Measurements from ENCODE around the gene BCAR1. TPM values are rescaled to one million over a fixed set of nuclear protein-coding genes. Genes with fewer than 3 reads are reported as not detected.

The BCAR1 gene
- total and polyA plus RNA-seq, 7 experiments from 2014 or later = not detected

- H3K27ac Mint-ChIP-seq = no peak overlapping the region
- POLR2A ChIA-PET = no interaction called here
- H3K27me3 ChIP-seq (ENCODE audit: control insufficient read depth in 2 of 2, insufficient read depth in 2 of 2, low read length in 2 of 2) = peaks cover 0 to 6% of the 10 kb centered on the region in 2 donors
- ATAC-seq = no peak
- H3K36me3 Mint-ChIP-seq = no peaks in the 10 kb centered on the region
- H3K27ac ChIP-seq (ENCODE audit: low read depth, low read length) = no peak overlapping the region
- H3K9me3 ChIP-seq (ENCODE audit: control insufficient read depth in 2 of 3, low read length in 3 of 3) = no peaks in the 10 kb centered on the region
- no peak overlapping the region for H3K4me3 ChIP-seq (ENCODE audit: low read length)
- no peak for DNase-seq
- intact Hi-C loops (cut with micrococcal nuclease) = no loop called here
- H3K4me1 Mint-ChIP-seq = peaks cover 0 to 12% (median 4%) of the 10 kb centered on the region in 7 donors
- peaks cover 0 to 5% of the 10 kb centered on the region in 2 donors for H3K4me1 ChIP-seq (ENCODE audit: control insufficient read depth in 2 of 2, insufficient read depth in 2 of 2, low read length in 2 of 2)
- peaks cover 0 to 2% (median 0%) of the 10 kb centered on the region in 11 donors for H3K9me3 Mint-ChIP-seq
- CTCF ChIA-PET = interaction anchor here (0.8 kb wide), 2 partner anchors 15 to 17 kb away, joined by 3 read pairs; no protein-coding TSS in a partner anchor
- peaks cover 20 to 61% (median 23%) of the 10 kb centered on the region in 5 donors for H3K27me3 Mint-ChIP-seq
- H3K4me3 Mint-ChIP-seq = peak overlapping the region in 5 of 10 donors; percentile 55 to 82 (median 63)
- H3K36me3 ChIP-seq (ENCODE audit: control insufficient read depth in 2 of 3, insufficient read depth in 3 of 3, low read length in 3 of 3) = no peaks in the 10 kb centered on the region
Observed at GRCh38 chr16:75249441-75249840, 2.0 kb downstream of the BCAR1 start.

- ATAC-seq (no peak), DNase-seq (no peak)
- ChIA-PET CTCF (interaction anchor here (0.8 kb wide), 2 partner anchors 15 to 16 kb away, joined by 3 read pairs; no protein-coding TSS in a partner anchor), POLR2A (no interaction called here)
- Mint-ChIP-seq H3K9me3 (peaks cover 0 to 2% (median 0%) of the 10 kb centered on the region in 11 donors), H3K27ac (no peak overlapping the region), H3K36me3 (no peaks in the 10 kb centered on the region), H3K4me1 (peaks cover 0 to 13% (median 4%) of the 10 kb centered on the region in 7 donors), H3K4me3 (peak overlapping the region in 1 of 10 donors; percentile 63), H3K27me3 (peaks cover 14 to 54% (median 21%) of the 10 kb centered on the region in 5 donors)
- Histone ChIP-seq H3K4me1 (ENCODE audit: control insufficient read depth in 2 of 2, insufficient read depth in 2 of 2, low read length in 2 of 2) (peaks cover 0 to 5% of the 10 kb centered on the region in 2 donors), H3K4me3 (ENCODE audit: low read length) (no peak overlapping the region), H3K36me3 (ENCODE audit: control insufficient read depth in 2 of 3, insufficient read depth in 3 of 3, low read length in 3 of 3) (no peaks in the 10 kb centered on the region), H3K27ac (ENCODE audit: low read depth, low read length) (no peak overlapping the region), H3K27me3 (ENCODE audit: control insufficient read depth in 2 of 2, insufficient read depth in 2 of 2, low read length in 2 of 2) (peaks cover 0 to 6% of the 10 kb centered on the region in 2 donors), H3K9me3 (ENCODE audit: control insufficient read depth in 2 of 3, low read length in 3 of 3) (no peaks in the 10 kb centered on the region)
- intact Hi-C loops (cut with micrococcal nuclease) = no loop called here
Observed at GRCh38 chr16:75248536-75249380, 2.7 kb downstream of the BCAR1 start.

- no peaks in the 10 kb centered on the region for H3K9me3 ChIP-seq (ENCODE audit: control insufficient read depth in 2 of 3, low read length in 3 of 3)
- peaks cover 0 to 6% of the 10 kb centered on the region in 2 donors for H3K27me3 ChIP-seq (ENCODE audit: control insufficient read depth in 2 of 2, insufficient read depth in 2 of 2, low read length in 2 of 2)
- Mint-ChIP-seq H3K4me1 (peaks cover 0 to 13% (median 4%) of the 10 kb centered on the region in 7 donors), H3K36me3 (no peaks in the 10 kb centered on the region), H3K27me3 (peaks cover 12 to 50% (median 21%) of the 10 kb centered on the region in 5 donors), H3K9me3 (peaks cover 0 to 2% (median 0%) of the 10 kb centered on the region in 11 donors), H3K4me3 (no peak overlapping the region), H3K27ac (peak overlapping the region in 1 of 9 donors; percentile 13)
- intact Hi-C loops (cut with micrococcal nuclease) = no loop called here
- no peak overlapping the region for H3K4me3 ChIP-seq (ENCODE audit: low read length)
- ChIA-PET CTCF (no interaction called here), POLR2A (no interaction called here)
- no peaks in the 10 kb centered on the region for H3K36me3 ChIP-seq (ENCODE audit: control insufficient read depth in 2 of 3, insufficient read depth in 3 of 3, low read length in 3 of 3)
- no peak for DNase-seq
- H3K27ac ChIP-seq (ENCODE audit: low read depth, low read length) = no peak overlapping the region
- peaks cover 0 to 5% of the 10 kb centered on the region in 2 donors for H3K4me1 ChIP-seq (ENCODE audit: control insufficient read depth in 2 of 2, insufficient read depth in 2 of 2, low read length in 2 of 2)
- ATAC-seq = no peak
Observed at GRCh38 chr16:75248142-75248535, 3.3 kb downstream of the BCAR1 start.

GRCh38 chr16:75247249-75247648 is 4.2 kb downstream of the BCAR1 start:
- Mint-ChIP-seq H3K4me3 (no peak overlapping the region), H3K27ac (no peak overlapping the region), H3K9me3 (peaks cover 0 to 2% (median 0%) of the 10 kb centered on the region in 11 donors), H3K27me3 (peaks cover 6 to 42% (median 19%) of the 10 kb centered on the region in 5 donors), H3K4me1 (peaks cover 0 to 13% (median 4%) of the 10 kb centered on the region in 7 donors), H3K36me3 (no peaks in the 10 kb centered on the region)
- H3K4me3 ChIP-seq (ENCODE audit: low read length) = no peak overlapping the region
- H3K27ac ChIP-seq (ENCODE audit: low read depth, low read length) = no peak overlapping the region
- H3K36me3 ChIP-seq (ENCODE audit: control insufficient read depth in 2 of 3, insufficient read depth in 3 of 3, low read length in 3 of 3) = no peaks in the 10 kb centered on the region
- peaks cover 0 to 5% of the 10 kb centered on the region in 2 donors for H3K4me1 ChIP-seq (ENCODE audit: control insufficient read depth in 2 of 2, insufficient read depth in 2 of 2, low read length in 2 of 2)
- ChIA-PET CTCF (no interaction called here), POLR2A (no interaction called here)
- DNase-seq (no peak), ATAC-seq (no peak)
- peaks cover 0 to 6% of the 10 kb centered on the region in 2 donors for H3K27me3 ChIP-seq (ENCODE audit: control insufficient read depth in 2 of 2, insufficient read depth in 2 of 2, low read length in 2 of 2)
- H3K9me3 ChIP-seq (ENCODE audit: control insufficient read depth in 2 of 3, low read length in 3 of 3) = no peaks in the 10 kb centered on the region
- intact Hi-C loops (cut with micrococcal nuclease) = no loop called here

GRCh38 chr16:75246504-75247205 is 4.8 kb downstream of the BCAR1 start:
- Mint-ChIP-seq H3K4me3 (no peak overlapping the region), H3K4me1 (peaks cover 0 to 11% (median 3%) of the 10 kb centered on the region in 7 donors), H3K9me3 (peaks cover 0 to 2% (median 0%) of the 10 kb centered on the region in 11 donors), H3K27ac (no peak overlapping the region), H3K36me3 (no peaks in the 10 kb centered on the region), H3K27me3 (peaks cover under 1 to 36% (median 14%) of the 10 kb centered on the region in 5 donors)
- ATAC-seq (no peak), DNase-seq (no peak)
- no peaks in the 10 kb centered on the region for H3K9me3 ChIP-seq (ENCODE audit: control insufficient read depth in 2 of 3, low read length in 3 of 3)
- H3K27me3 ChIP-seq (ENCODE audit: control insufficient read depth in 2 of 2, insufficient read depth in 2 of 2, low read length in 2 of 2) = peaks cover 0 to 6% of the 10 kb centered on the region in 2 donors
- CTCF ChIA-PET = no interaction called here
- peaks cover 0 to 5% of the 10 kb centered on the region in 2 donors for H3K4me1 ChIP-seq (ENCODE audit: control insufficient read depth in 2 of 2, insufficient read depth in 2 of 2, low read length in 2 of 2)
- POLR2A ChIA-PET = no interaction called here
- intact Hi-C loops (cut with micrococcal nuclease) = no loop called here
- H3K36me3 ChIP-seq (ENCODE audit: control insufficient read depth in 2 of 3, insufficient read depth in 3 of 3, low read length in 3 of 3) = no peaks in the 10 kb centered on the region
- no peak overlapping the region for H3K4me3 ChIP-seq (ENCODE audit: low read length)
- H3K27ac ChIP-seq (ENCODE audit: low read depth, low read length) = no peak overlapping the region

GRCh38 chr16:75244844-75245758 is 6.3 kb downstream of the BCAR1 start:
- no peak overlapping the region for H3K27ac Mint-ChIP-seq
- no peak for DNase-seq
- H3K9me3 Mint-ChIP-seq = peaks cover 0 to 2% (median 0%) of the 10 kb centered on the region in 11 donors
- H3K27me3 ChIP-seq (ENCODE audit: control insufficient read depth in 2 of 2, insufficient read depth in 2 of 2, low read length in 2 of 2) = no peaks in the 10 kb centered on the region
- H3K36me3 Mint-ChIP-seq = no peaks in the 10 kb centered on the region
- H3K4me3 Mint-ChIP-seq = no peak overlapping the region
- ChIA-PET POLR2A (no interaction called here), CTCF (no interaction called here)
- no peaks in the 10 kb centered on the region for H3K36me3 ChIP-seq (ENCODE audit: control insufficient read depth in 2 of 3, insufficient read depth in 3 of 3, low read length in 3 of 3)
- no peak for ATAC-seq
- peaks cover 0 to 5% (median 2%) of the 10 kb centered on the region in 7 donors for H3K4me1 Mint-ChIP-seq
- no peaks in the 10 kb centered on the region for H3K9me3 ChIP-seq (ENCODE audit: control insufficient read depth in 2 of 3, low read length in 3 of 3)
- no peak overlapping the region for H3K27ac ChIP-seq (ENCODE audit: low read depth, low read length)
- intact Hi-C loops (cut with micrococcal nuclease) = no loop called here
- H3K4me1 ChIP-seq (ENCODE audit: control insufficient read depth in 2 of 2, insufficient read depth in 2 of 2, low read length in 2 of 2) = peaks cover 0 to under 1% of the 10 kb centered on the region in 2 donors
- peaks cover 0 to 31% (median 8%) of the 10 kb centered on the region in 5 donors for H3K27me3 Mint-ChIP-seq
- H3K4me3 ChIP-seq (ENCODE audit: low read length) = no peak overlapping the region
